Left colon (tissue), 2 donors: ENCODE data around the gene TNRC6A. TPM values are rescaled to one million over a fixed set of nuclear protein-coding genes. Genes with fewer than 3 reads are reported as not detected.
"Not testable (repeated sequence)": the region's sequence is repeated elsewhere in the genome, so short reads cannot be mapped to it uniquely, and the experiment has no call there.

Source experiments
- ATAC-seq: fragments of 200-7000 bp; cut with Tn5 transposase; one replicate; pipeline ENCODE4 v1.9.1; 2020; ENCODE audit warnings: mild to moderate bottlenecking, moderate library complexity
- DNase-seq, 2 donors: peaks; one replicate each; pipeline ENCODE4 v3.0.0-alpha.2; 2020
- intact Hi-C, 2 donors: fragments of 100-400 bp; cut with DNase I in 1 of 2; cut with micrococcal nuclease in 1 of 2; formaldehyde crosslinking; loops; one replicate each; pipeline versions ENCODE4 v1.11.2 to v1.14.0; 2022; cut with DNase I, micrococcal nuclease
- long read RNA-seq: library from polyadenylated mRNA; unstranded; transcript quantifications from one replicate; pipeline ENCODE4 v2.0.0, GENCODE V29; 2021
- total RNA-seq, 2 donors: library from RNA; stranded (reverse); fragmentation: NEBNext Ultra II Directional; extraction: Animal tissue kit (Norgen Biotek cat#: 25700); gene quantifications; one replicate each; pipeline ENCODE4 v1.2.1, GENCODE V29; 2021
- donor health status: DM: no; HTN: no; CAD: no.
- donor health status: DM: yes; HTN: yes; CAD: no.

Gene TNRC6A
- 10 to 100 TPM; 29.6 to 36.2 TPM for total RNA-seq
- long read RNA-seq, partial matches to known transcripts: 11 of 18 reads
- long read RNA-seq, other reads (novel, unspliced or antisense): 7 of 18 reads

DNA sequence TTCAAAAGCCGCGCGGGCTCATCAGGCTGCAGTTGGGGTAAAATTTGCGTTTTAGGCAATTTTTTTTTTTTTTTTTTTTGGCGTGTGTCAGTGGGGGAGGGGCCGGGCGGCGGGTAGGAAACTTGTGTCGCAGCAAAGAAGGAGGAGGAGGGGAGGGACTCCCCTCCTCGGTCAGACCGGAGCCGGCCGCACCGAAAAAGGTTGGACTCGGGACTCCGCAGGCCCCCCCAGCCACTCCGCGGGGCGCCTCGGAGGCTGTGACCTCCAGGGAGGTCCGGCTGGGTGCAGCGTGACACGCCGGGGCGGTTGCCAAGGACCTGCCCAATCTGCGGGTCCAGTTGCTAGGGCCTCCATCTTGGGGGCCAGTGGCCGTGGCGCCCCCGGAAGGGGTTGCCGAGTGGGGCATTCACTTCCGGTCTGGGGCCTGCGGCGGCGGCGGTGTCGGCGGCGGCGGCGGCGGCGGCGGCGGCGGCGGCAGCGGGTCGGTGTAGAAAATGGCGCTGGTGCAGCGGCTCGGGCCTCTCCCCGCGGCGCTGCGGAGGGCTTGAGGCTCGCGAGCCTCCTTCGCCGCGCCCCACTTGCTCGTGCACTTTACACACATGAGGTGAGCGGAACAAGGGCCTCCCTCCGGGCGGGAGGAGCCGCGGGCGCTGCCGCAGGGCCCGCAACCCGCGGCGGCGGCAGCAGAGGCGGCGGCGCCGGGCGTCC, at the start of gene TNRC6A:
Gene TNRC6A (plus strand): TSS at position 409 of the 708 bp plus-strand sequence. CDS start 191 bp downstream, at position 600.
- intact Hi-C loops: no loop called here
- ATAC-seq (peak; percentile 96), DNase-seq (peak; percentile 90 to 92)

DNA sequence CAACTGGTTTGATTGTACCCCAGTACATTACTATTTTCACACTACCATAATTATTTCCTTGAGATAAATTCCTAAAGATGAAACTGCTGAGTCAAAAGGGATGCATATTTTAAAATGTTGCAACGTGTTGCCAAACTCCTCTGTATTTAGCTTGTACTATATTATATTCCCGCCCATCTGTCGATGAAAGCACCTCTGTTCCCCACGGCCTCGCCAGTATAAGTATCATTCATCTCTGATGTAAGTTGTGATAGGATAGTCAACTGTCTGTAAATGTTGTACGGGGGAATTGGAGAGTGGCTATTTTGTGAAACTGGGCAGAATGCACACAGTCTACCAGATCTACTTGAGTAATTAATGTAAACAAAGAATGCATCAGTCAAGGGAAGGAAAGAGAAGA, 47.7 kb upstream of the TNRC6A start:
- DNase-seq: no peak
- intact Hi-C loops: no loop called here
- no peak for ATAC-seq

DNA sequence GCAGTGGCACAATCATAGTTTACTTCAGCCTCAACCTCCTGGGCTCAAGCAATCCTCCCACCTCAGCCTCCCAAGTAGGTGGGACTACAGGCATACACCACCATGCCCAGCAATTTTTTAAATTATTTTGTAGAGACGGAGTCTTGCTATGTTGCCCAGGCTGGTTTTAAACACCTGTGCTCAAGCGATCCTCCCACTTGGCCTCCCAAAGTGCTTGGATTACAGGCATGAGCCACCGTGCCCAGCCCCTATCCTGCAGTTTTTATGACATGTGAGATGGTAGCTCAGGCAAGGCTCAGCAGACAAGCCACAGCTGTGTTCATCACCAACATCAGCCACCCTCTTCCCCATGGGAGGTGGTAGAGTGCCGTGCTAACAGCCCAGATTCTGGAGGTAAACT, 46.2 kb upstream of the TNRC6A start:
- ATAC-seq (no peak), DNase-seq (no peak)
- intact Hi-C loops: no loop called here

DNA sequence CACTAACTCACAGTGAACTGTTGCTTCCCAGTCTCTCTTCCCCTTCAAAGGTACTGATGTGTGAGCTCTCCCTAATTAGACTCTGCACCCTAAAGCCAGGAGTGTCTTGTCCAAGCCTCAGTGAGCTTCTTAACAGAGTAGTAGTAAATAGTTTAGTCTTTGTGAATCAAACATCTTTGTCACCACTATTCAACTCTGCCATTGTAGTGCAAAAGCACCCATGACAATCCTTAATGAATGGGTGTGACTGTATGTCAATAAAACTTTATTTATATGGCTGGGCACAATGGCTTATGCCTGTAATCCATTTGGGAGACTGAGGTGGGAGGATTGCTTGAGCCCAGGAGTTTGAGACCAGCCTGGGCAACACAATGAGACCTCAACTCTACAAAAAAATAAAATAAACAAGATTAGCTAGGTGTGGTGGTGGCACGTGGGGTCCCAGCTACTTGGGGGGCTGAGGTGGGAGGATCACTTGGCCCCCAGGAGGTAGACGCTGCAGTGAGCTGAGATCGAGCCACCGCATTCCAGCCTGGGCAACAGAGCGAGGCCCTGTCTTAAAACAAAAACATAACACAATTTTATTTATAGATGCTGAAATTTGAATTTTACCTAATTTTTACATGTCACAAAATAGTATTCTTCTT, 45.5 kb upstream of the TNRC6A start:
- intact Hi-C loops: no loop called here
- DNase-seq (no peak), ATAC-seq (no peak)

DNA sequence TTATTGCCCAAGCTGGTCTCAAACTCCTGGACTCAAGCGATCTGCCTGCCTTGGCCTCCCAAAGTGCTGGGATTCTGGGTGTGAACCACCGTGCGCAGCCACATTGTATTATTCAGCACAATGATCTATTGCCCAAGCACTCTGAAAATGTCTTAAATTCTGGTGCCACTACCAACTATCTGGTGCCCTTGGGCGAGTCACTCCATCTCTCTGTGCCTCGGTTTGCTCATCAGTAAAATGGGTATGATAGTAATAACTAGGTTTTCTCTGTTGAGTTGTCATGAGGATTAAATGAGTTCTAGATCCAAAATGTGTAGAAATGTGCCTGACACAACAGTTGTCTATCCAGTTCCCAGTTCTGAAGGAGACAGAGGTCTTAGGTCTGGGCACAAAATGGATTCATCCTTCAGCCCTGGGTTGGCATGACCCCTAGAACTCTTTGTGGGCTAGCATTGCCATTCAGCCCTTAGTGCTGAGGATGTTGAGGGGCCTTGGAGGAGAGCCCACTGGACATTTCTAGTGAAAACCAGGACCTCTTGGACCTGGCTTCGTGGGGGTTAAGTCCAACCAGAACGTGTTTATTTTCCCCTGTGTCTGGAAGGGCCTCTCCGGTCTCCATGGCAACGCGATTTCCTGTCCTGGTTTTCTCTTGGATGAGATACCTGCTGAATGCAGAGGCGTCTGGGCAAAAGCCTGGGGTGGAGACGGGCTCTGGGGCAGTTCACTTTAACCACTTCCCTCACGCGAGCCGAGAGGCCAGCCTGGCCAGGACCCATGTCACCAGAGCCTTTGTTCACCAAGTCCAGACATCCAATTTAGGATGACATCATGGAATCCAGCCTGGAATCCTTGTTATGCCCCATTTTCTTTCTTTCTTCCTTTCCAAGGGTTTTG, 43.7 kb upstream of the TNRC6A start:
- intact Hi-C loops: no loop called here
- DNase-seq (peak; percentile 37 to 49), ATAC-seq (no peak)

DNA sequence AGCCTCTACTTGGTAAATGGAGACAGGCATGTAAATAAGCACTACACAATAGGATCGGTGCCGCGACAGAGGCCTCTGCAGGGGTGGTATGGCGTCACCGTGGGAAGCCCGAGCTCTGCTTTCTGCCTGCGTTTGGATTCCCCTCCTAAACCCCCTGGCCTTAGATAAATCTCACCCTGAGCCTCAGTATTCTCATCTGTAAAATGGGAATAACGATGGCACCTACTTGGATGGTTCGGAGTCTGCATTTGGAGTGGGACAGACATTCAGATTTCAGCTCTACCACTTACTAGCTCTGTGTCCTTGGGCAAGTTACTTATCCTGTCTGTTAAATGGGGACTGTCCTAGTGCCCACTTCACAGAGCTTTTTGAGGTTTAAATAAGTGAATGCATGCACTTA, 42.8 kb upstream of the TNRC6A start:
- no peak for DNase-seq
- intact Hi-C loops: no loop called here
- no peak for ATAC-seq

DNA sequence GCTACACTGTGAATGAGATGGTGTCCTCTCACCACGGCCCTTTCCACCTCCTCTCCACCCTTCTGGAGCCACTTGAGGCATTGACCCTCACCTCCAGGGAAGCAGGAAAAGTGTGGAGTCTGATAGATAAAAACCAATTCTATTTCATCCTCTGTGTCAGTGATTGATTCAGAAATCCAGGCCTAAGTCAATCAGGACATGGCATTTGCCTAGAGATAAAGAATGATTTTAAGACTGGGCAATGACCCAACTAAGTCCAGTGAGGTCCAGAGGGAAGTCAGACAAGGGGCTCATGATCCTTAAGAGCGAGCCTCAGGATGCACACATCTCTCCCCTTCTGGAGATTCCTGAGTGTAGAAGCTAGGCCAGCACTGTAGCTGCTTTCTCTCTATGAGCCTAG, 41.1 kb upstream of the TNRC6A start:
- ATAC-seq (no peak), DNase-seq (no peak)
- intact Hi-C loops: no loop called here

DNA sequence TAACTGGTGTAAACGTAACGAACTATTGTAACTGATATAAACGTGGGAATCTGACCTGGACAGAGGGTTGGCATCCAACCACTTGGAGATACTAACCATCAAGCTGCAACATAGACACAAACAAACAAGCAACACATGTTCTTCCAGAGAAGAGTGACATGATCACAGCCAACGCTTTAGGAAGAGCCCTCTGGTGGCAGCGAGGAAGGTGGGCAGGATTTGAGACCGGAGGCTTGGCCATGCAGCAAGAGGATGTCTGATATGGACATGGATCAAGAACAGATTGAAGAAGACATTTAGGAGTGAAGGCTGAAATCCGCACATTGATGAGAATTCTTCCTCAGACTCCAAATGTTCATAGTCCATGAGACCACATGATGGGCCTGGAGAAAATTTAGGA, 40.3 kb upstream of the TNRC6A start:
- intact Hi-C loops: no loop called here
- DNase-seq (no peak), ATAC-seq (no peak)

DNA sequence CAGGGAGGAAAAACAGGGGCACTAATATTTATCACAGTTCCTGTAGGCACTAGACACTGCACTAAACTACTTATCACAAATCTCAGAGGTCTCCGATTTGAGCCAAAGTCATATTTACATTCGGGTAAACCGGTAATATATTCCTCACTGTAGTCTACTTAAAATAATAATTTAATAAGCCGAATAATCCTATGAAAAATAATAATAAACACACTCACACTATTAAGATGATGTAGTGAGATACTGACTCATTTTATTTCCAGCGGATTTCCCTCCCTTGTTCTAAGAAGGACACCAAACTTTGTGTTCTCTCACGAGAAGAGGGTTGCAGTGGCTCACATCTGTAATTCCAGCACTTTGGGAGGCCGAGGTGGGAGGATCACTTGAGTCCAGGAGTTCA, 36.6 kb upstream of the TNRC6A start:
- intact Hi-C loops: no loop called here
- ATAC-seq (no peak), DNase-seq (no peak)

DNA sequence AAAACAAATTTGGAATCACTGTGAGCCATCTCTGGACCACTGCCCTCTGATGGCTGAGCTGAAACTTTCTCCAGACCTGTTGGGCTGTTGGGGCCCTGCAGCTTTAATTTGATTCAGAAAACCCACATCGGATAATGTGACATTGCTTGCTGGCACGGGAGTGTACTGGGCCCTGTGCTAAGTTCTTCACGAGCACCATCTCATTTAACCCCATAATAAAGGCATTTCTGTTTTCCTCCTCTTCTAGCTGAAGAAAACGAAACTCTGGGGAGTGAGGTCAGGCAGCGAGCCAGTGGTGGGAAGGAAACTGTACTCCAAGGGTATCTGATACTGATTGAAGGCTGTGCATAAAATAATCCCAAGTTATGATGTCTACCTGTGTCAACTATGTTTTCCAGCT, 34.5 kb upstream of the TNRC6A start:
- DNase-seq (no peak), ATAC-seq (no peak)
- intact Hi-C loops: no loop called here

DNA sequence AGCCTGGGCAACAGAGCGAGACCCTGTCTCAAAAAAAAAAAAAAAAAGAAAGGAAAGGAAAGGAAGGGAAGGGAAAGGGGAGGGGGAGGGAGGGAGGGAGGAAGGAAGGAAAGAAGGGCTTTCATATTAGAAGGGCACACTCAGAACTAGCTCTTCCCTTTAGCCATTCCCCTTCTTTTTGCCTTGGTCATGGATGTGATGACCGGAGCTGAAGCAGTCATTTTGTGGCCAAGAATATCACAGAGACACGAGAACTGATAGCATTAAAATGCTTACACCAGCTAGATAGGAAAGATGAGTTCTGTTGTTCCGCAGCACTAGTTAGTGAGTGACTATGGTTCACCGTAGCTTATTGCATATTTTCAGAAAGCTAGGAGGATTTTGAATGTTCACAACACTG, 32.8 kb upstream of the TNRC6A start:
- intact Hi-C loops: no loop called here
- ATAC-seq: no peak
- DNase-seq: no peak

DNA sequence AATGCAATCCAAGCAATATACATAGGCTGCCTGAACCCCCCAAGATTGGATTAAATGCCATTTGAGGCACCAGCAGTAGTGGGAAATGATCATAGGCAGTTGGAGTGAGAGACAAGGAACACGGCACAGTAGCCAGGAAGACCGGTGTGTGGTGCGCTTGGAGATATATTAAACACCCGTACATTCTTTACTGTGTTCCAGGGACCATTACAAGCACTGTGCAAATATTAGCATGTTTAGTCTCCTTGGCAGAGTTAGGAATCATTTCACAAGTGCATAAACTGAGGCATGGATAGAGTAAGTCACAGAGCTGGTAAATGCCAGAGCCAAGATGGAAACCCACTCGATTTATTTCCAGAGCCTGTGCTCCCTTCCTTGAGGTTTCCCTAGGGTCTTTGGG, 31.1 kb upstream of the TNRC6A start:
- no peak for ATAC-seq
- no peak for DNase-seq
- intact Hi-C loops: no loop called here

DNA sequence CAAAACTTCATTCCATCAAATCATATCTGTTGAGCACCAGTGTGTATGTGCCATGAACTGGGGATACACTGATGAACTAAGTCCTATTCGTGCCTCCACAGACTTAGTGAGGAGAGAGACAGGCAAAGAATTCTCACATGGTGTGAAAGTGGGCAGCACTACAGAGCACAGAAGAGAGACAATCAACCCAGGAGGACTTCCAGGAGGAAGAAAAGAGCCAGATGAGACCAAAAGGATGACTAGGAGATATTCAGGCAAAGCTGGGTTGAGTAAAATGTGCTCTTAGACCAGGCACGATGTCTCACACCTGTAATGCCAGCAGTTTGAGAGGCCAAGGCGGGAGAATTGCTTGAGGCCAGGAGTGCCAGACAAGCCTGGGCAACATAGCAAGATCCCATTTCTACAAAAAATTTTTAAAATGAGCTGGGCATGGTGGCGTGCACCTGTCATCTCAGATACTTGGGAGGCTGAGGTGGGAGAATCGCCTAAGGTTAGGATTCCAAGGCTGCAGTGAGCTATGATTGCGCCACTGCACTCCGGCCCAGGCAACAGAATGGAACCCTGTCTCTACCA, 30.2 kb upstream of the TNRC6A start:
- ATAC-seq: no peak
- no peak for DNase-seq
- intact Hi-C loops: no loop called here

DNA sequence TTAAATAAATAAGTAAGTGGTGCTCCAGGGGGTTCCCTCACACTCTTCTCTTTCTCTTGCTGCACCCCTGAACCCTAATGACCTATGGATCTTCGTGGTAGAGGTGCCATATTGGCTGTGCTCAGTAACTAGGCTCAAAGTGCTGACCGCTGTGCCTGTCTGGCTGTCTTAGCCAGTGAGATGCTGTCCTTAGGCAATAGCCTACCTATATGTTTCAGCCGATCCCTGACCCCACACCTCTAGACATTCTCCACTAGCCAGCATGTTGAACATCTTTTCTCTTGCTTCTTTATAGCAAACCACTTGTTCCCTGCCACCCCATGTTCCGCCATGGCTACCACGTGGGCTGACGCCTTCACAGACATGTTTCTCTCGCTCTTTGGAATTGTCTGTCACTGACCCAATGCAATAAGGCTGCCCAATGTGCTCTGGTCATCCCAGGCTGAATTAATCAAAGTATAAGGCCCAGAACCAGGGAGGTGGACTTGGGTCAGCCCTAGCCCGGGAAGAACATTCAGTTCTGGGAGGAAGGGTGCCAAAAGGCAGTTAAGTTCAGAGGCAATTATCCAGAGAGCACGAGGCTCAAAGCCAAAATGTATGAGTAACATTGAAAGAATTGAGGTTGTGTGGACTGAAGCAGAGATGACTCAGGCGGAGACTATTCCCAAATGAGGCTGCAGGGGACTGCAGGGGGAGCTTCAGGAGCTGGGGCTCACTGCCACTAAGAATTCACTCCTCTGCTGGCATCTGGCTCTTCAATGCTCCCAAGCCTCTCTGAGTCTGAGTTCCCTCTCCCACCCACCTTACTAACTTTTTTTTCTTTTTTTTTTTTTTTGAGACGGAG, 28.7 kb upstream of the TNRC6A start:
- ATAC-seq: peak; percentile 57
- intact Hi-C loops: no loop called here
- DNase-seq: peak; percentile 18 to 62

DNA sequence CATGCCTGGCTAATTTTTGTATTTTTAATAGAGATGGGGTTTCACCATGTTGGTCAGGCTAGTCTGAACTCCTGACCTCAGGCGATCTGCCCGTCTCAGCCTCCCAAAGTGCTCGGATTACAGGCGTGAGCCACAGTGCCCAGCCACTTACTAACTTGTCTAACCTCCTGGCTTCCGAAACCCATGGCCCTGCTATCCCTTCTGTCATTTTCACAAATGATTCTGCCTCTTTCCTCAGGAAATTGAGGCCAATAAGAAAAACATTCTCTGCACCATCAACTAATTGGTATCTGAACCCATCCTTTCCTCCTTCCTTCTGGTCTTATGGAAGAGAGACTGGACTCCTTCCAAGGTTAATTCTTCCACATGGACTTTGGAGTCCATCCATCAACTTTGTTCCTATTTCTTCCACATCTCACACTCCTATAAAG, 27.9 kb upstream of the TNRC6A start:
- DNase-seq (no peak), ATAC-seq (peak; percentile 71)
- intact Hi-C loops: no loop called here

DNA sequence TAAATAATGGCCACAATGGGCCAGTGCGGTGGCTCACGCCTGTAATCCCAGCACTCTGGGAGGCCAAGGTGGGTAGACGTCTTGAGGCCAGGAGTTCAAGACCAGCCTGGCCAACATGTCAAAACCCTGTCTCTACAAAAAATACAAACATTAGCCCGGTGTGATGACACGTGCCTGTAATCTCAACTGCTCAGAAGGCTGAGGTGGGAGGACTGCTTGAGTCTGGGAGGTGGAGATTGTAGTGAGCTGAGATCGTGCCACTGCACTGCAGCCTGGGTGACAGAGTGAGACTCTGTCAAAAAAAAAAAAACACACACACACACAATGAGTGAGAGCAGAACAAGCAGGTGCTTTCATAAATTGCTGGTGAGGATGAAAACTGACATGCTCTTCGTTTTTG, 21.7 kb upstream of the TNRC6A start:
- intact Hi-C loops, ATAC-seq, DNase-seq: not testable (repeated sequence)

DNA sequence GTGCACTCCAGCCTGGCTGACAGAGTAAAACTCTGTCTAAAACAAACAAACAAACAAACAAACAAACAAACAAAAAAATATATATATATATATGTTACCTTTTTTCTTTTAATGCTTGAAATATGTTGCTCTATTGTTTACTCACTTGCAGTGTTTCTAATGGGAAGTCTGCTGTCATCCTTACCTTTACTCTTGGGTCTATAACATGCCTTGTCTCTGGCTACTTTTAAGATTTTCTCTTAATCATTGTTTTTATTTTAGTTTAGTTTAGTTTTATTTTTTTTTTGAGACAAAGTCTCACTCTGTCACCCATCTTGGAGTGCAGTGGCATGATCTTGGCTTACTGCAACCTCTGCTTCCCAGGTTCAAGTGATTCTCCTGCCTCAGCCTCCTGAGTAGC, 16.1 kb upstream of the TNRC6A start:
- intact Hi-C loops: no loop called here
- ATAC-seq: no peak
- DNase-seq: no peak

DNA sequence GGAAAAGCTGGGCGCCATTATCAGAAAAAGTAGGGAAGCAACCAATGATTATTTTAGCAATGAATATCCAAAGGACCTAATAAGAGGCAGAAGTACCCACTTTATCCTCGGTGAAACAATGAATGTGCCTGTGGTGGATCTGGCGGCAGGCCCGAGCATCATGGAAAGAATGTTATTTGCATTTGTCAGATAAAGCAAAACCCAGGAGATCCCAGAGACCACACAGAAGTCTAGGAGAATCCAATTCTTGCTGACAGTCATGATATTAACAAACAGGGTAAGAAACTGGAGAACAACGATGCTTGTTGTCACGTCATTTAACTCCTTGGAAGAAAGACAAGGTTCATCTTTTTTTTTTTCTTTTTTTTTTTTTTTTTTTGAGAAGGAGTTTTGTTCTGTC, 12.0 kb upstream of the TNRC6A start:
- intact Hi-C loops: no loop called here
- DNase-seq (no peak), ATAC-seq (no peak)
